Body of pancreas (tissue), 4 donors: ENCODE data around the gene RBM20.

Experiments used
- POLR2A ChIP-seq, 3 donors: fragments of 450-650 bp; IDR thresholded peaks; one replicate each; pipeline ENCODE4 v1.6.1; 2016; ENCODE audit warnings: antibody characterized with exemption in 3 of 3, mild to moderate bottlenecking in 2 of 3
- TF ChIP-seq, protein P1 (sequence below), 7 experiments: fragments of 450-650 bp in 4 of 7; fragments of 200-600 bp in 3 of 7; sonication (generic) in 3 of 7; IDR thresholded peaks; one replicate each; pipeline ENCODE4 v1.5.1; 2016 to 2019; ENCODE audit warnings: antibody characterized with exemption in 7 of 7

DNA sequence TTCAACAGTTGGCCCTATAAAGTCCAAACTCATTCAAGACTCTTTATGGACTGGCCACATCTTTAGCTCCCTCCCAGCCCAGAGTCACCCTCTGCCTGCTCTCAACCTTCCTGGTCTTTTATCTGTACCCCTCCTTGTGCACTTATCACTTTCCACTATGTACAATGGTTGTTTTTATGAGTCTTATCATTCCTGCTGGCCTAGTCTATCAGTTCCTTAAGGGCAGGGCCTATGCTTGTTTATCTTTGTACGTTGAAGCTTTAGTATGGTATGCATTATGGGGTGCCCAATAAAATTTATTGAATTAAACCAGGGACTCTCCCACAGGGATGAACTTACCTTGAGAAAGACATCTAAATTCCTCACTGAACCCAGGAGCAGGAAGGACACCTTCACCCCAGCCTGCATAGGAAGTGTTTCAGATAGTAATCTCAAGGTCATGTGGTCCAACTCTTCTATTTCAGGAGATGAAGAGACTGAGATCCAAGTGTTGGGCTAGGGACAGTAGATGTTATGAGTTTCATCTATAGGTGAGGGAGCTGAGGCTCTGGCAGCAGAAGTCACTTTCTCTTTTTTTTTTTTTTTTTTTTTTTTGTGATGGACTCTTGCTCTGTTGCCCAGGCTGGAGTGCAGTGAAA, 214.3 kb downstream of the RBM20 start:
- no peak for TF ChIP-seq POLR2A (IDR thresholded peaks at IDR 0.05)
- TF ChIP-seq, protein P1, sequence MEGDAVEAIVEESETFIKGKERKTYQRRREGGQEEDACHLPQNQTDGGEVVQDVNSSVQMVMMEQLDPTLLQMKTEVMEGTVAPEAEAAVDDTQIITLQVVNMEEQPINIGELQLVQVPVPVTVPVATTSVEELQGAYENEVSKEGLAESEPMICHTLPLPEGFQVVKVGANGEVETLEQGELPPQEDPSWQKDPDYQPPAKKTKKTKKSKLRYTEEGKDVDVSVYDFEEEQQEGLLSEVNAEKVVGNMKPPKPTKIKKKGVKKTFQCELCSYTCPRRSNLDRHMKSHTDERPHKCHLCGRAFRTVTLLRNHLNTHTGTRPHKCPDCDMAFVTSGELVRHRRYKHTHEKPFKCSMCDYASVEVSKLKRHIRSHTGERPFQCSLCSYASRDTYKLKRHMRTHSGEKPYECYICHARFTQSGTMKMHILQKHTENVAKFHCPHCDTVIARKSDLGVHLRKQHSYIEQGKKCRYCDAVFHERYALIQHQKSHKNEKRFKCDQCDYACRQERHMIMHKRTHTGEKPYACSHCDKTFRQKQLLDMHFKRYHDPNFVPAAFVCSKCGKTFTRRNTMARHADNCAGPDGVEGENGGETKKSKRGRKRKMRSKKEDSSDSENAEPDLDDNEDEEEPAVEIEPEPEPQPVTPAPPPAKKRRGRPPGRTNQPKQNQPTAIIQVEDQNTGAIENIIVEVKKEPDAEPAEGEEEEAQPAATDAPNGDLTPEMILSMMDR (IDR thresholded peaks at IDR 0.05) = no peak
